SW480 (cell line): Measurements from ENCODE around the gene SSTR3.
"Not testable (repeated sequence)": the region's sequence is repeated elsewhere in the genome, so short reads cannot be mapped to it uniquely, and the experiment has no call there.

Experiments used
- DNase-seq: peaks from one replicate; pipeline ENCODE4 v3.0.0-alpha.2; 2016; ENCODE audit warnings: low spot score

SSTR3 gene

GRCh38 chr22:37242395-37242918, 30.2 kb upstream of the SSTR3 start:
- DNase-seq = peak; percentile 28

DNA sequence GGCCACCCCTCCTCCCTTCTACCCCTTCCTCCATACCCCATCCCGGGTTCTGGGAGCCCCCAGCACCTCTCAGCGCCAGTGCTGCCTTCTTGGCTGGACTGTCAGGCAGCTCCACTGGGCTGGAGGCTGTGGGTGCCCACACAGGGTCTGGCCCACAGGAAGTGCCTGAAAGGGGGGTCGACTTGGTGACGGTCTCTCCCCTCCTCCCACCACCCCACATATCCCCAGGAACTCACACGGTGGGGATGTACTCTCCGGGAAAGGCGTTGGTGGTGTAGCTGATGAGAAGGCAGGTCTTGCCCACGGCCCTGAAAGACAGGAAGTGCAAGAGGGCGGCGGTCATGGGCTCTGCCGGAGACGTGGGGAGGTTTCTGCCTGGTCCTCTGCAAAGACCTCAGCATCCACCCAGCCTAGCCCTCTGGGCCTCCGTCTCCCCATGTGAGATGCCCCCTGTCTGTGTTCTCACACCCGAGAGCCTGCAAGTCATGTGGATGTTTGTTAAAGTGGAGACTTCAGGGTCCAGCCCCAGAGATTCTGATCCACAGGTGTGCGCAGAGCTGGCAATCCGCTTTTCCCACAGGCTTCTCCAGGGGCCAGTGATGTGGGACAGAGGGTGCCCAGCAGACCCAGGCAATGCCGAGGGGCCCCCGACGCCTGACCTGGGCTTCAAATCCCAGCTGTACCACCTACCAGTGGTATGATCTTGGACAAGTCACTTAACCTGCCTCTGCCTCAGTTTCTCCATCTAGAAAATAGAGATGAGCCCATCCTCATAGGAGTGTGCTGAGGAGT, 29.3 kb upstream of the SSTR3 start:
- no peak for DNase-seq

GRCh38 chr22:37240941-37241320, 28.7 kb upstream of the SSTR3 start:
- DNase-seq = no peak

GRCh38 chr22:37240240-37240940, 28.1 kb upstream of the SSTR3 start:
- DNase-seq = no peak

GRCh38 chr22:37239336-37240239, 27.3 kb upstream of the SSTR3 start:
- no peak for DNase-seq

GRCh38 chr22:37237371-37238268, 25.3 kb upstream of the SSTR3 start:
- DNase-seq = no peak

- no peak for DNase-seq
Measured at GRCh38 chr22:37235897-37236607, 23.8 kb upstream of the SSTR3 start.

- no peak for DNase-seq
Measured at GRCh38 chr22:37234736-37235711, 22.7 kb upstream of the SSTR3 start.

- no peak for DNase-seq
Measured at GRCh38 chr22:37233751-37234631, 21.7 kb upstream of the SSTR3 start.

DNA sequence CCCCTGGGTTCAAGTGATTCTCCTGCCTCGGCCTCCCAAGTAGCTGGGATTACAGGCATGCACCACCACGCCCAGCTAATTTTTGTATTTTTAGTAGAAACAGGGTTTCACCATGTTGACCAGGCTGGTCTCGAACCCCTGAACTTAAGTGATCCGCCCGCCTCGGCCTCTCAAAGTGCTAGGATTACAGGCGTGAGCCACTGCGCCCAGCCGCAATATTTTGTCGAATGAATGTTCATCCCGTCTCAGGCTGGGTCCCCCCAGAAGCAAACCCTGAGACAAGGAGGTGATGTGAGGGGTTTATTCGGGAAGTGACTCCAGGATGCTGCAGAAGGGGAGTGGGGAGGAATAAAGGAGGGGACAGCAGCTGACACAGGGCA, 21.1 kb upstream of the SSTR3 start:
- DNase-seq = not testable (repeated sequence)

DNA sequence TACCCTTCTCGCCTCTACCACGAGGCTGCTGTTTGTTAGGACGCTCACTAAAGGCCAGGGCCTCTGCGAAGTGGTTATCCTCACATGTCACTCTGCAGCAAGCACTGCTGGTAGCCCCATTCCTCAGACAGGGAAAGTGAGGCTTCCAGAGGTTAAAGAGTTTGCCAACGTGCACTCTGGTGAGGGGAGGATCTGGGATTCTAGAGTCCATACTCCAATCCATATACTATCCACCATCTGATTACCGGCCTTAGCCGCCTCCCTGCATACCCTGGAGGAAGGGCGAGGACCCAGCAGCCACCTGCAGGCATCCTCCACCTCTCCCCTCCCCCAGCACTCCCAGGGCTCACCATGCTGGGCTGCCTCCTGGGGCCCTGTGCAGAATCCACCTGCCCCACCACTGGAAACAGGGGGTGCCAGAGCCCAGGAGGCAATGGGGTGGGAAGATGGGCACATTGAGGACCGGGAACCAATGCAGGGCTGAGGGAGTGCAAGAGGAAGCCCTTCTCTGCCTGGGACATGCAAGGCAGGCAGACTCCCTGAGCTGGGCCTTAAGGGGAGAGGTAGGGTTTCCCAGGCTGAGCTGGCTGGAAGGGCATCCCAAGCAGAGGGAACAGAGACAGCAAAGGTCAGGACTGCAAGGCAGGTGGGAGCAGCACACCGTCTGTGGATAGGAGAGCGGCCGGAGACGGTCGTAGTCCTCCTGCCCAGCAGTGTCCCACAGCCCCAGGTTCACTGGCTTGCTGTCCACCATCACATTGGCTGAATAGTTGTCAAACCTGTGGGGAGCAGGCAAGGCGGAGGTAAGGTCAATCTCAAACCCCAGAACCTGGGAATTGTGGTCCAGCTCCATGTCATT, 20.1 kb upstream of the SSTR3 start:
- no peak for DNase-seq

GRCh38 chr22:37231406-37232139, 19.3 kb upstream of the SSTR3 start:
- DNase-seq = no peak

DNA sequence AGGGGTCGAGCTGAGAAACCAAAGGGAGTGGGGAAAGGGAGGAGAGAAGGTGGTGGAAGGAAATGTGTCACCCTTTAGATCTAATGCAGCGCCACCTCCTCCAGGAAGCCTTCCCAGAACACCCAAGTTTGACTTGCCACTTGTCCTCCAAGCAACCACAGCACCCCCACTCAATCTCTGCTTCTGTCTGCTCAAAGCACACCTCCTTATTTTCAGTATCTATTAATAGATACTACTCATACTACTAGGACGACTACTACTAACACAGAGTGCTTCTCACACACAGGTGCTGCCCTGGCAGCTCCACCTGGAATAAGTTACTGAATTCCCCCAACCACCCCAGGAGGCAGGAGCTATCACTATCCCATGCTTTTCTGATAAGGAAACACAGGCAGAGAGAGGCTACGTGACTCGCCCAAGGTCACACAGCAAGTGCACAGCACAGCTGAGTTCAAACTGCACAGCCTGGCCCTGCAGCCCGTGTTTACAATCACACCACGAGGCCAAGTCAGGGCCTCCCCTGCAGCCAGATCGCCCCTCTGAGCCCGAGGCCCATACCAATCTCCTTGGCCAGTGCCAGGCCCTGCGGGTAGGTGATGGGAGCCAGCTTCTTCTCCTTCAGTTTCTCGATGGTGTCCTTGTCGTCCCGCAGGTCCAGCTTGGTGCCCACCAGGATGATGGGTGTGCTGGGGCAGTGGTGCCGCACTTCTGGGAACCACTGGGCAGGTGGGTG, 18.6 kb upstream of the SSTR3 start:
- no peak for DNase-seq

GRCh38 chr22:37229805-37230672, 17.8 kb upstream of the SSTR3 start:
- peak; percentile 71 for DNase-seq
